Activated T-helper 17 cell treated with anti-CD3 and anti-CD28 coated beads, Interleukin-2, amount 50 U/mL, for 72 hours (primary cell): Measurements from ENCODE around the gene GPX5. TPM values are rescaled to one million over a fixed set of nuclear protein-coding genes. Genes with fewer than 3 reads are reported as not detected.
"Not testable (repeated sequence)": the region's sequence is repeated elsewhere in the genome, so short reads cannot be mapped to it uniquely, and the experiment has no call there.

Source experiments
- ATAC-seq: fragments of 150-1000 bp; cut with Tn5 transposase; replicated peaks from 2 replicates; pipeline ENCODE4 v1.10.0; 2021; ENCODE audit warnings: mild to moderate bottlenecking, moderate library complexity
- H3K27ac Mint-ChIP-seq: one replicate; pipeline ENCODE4 v1.8.0; 2022; ENCODE audit warnings: mixed read lengths
- H3K27me3 Mint-ChIP-seq: one replicate; pipeline ENCODE4 v1.8.0; 2022; ENCODE audit warnings: mixed read lengths
- H3K36me3 Mint-ChIP-seq: one replicate; pipeline ENCODE4 v1.8.0; 2022; ENCODE audit warnings: low read depth, mild to moderate bottlenecking, mixed read lengths
- H3K4me1 Mint-ChIP-seq: one replicate; pipeline ENCODE4 v1.8.0; 2022; ENCODE audit warnings: mixed read lengths
- H3K4me3 Mint-ChIP-seq: one replicate; pipeline ENCODE4 v1.8.0; 2022; ENCODE audit warnings: mild to moderate bottlenecking, mixed read lengths
- H3K9me3 Mint-ChIP-seq: one replicate; pipeline ENCODE4 v1.8.0; 2022; ENCODE audit warnings: mixed read lengths
- total RNA-seq, 2 donors: library from RNA; stranded (reverse); gene quantifications; one replicate each; pipeline ENCODE4 v1.2.3, GENCODE V29; 2022

Gene GPX5
- total RNA-seq, 2 donors from 2014 or later, result not detected

DNA sequence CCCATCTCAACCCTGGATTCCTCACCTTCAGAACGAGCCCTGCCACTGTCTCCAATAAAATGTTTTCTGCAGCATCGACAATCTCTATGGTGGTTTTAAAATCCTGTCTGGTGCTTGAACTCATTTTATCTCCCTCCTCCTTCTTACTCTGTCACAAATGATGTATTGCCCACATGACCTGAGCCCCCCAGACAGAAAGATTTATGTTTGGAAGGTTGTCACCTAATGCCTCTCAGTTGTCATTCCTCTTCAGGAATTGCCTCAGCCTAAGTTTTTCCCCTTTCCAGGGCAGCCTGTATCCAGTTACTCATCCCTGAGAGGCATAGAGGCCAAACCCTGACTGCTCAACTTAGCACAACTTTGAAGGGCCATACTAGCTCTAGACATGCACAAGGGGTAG is 9.2 kb downstream of the GPX5 start:
- no peak overlapping the region for H3K27ac Mint-ChIP-seq
- no peak for ATAC-seq
- no peak overlapping the region for H3K4me3 Mint-ChIP-seq
- peaks cover 19% of the 10 kb centered on the region for H3K27me3 Mint-ChIP-seq
- no peaks in the 10 kb centered on the region for H3K9me3 Mint-ChIP-seq
- no peaks in the 10 kb centered on the region for H3K4me1 Mint-ChIP-seq
- no peaks in the 10 kb centered on the region for H3K36me3 Mint-ChIP-seq

DNA sequence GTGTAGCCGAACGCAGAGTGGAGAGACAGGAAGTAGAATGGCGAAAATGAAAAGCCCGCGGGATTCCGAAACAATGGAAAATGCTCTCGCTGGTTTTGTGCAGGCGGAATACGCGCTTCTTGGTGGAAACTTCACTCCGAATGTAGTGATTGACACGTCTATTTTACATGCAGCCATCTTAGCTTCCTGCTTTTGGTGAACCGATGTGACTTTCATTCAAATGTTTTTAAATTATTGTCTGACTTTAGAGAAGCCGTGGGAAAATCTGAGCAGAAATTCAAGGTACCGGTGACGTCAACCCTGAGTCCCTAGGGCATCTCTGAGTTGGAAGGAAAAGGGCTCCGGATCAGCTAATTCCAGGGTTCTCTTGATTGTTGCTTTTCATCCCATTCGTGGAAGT is 11.4 kb downstream of the GPX5 start:
- peak overlapping the region; percentile 70 for H3K27ac Mint-ChIP-seq
- peak overlapping the region; percentile 65 for H3K4me3 Mint-ChIP-seq

DNA sequence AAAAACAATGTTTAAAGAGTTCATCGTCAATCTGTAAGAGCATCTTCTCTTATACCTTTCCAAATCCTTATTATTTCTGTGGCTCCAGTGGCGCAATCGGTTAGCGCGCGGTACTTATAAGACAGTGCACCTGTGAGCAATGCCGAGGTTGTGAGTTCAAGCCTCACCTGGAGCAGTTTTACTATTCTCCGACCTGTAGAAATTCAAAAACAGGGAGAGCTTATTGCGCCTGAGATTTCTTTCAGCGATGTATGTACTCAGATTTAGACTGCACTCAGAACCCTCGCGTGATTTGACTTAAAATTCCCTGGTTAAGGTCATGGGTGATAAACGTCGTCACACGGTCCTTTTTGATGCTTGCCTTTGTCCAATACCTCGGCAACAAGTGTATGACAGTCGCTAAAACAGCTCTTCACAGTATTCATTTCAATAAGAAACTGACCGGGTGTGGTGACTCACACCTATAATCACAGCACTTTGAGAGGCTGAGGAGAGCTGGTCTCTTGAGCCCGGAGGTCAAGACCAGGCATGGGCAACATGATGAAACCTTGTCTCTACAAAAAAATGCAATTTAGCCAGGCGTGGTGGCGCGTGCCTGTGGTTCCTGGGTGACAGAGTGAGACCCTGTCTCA is 11.9 kb downstream of the GPX5 start:
- no peaks in the 10 kb centered on the region for H3K9me3 Mint-ChIP-seq
- peaks cover 3% of the 10 kb centered on the region for H3K36me3 Mint-ChIP-seq
- peak overlapping the region; percentile 70 for H3K27ac Mint-ChIP-seq
- H3K4me1 Mint-ChIP-seq, result no peaks in the 10 kb centered on the region
- ATAC-seq, result peak; percentile 52
- H3K27me3 Mint-ChIP-seq, result peaks cover 17% of the 10 kb centered on the region
- peak overlapping the region; percentile 65 for H3K4me3 Mint-ChIP-seq

More for the DNA sequence above, 11.4 kb downstream of the GPX5 start:
- H3K36me3 Mint-ChIP-seq, result no peaks in the 10 kb centered on the region
- no peaks in the 10 kb centered on the region for H3K4me1 Mint-ChIP-seq
- no peak for ATAC-seq
- H3K27me3 Mint-ChIP-seq, result peaks cover 17% of the 10 kb centered on the region
- no peaks in the 10 kb centered on the region for H3K9me3 Mint-ChIP-seq

DNA sequence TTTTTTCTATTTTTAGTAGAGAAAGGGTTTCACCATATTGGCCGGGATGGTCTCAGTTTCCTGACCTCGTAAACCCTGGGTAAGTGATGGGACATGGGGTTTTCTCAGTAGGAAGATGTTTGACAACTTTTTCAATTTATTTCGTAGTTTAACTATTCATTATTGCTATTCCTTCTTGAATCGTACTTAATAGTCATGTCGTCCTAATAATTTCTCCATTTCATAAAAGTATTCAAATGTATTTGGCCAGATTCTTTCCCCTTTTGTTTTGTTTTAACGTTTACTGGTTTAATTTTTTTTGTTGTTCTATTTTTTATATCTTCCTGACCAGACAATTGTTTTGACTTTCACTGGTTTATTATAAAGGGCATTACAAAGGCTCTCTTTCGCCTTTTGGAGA is 16.3 kb downstream of the GPX5 start:
- Mint-ChIP-seq H3K36me3 (peaks cover 10% of the 10 kb centered on the region), H3K27ac (peak overlapping the region; percentile 88), H3K9me3 (no peaks in the 10 kb centered on the region), H3K27me3 (peaks cover 19% of the 10 kb centered on the region), H3K4me1 (no peaks in the 10 kb centered on the region), H3K4me3 (peak overlapping the region; percentile 82)
- no peak for ATAC-seq

DNA sequence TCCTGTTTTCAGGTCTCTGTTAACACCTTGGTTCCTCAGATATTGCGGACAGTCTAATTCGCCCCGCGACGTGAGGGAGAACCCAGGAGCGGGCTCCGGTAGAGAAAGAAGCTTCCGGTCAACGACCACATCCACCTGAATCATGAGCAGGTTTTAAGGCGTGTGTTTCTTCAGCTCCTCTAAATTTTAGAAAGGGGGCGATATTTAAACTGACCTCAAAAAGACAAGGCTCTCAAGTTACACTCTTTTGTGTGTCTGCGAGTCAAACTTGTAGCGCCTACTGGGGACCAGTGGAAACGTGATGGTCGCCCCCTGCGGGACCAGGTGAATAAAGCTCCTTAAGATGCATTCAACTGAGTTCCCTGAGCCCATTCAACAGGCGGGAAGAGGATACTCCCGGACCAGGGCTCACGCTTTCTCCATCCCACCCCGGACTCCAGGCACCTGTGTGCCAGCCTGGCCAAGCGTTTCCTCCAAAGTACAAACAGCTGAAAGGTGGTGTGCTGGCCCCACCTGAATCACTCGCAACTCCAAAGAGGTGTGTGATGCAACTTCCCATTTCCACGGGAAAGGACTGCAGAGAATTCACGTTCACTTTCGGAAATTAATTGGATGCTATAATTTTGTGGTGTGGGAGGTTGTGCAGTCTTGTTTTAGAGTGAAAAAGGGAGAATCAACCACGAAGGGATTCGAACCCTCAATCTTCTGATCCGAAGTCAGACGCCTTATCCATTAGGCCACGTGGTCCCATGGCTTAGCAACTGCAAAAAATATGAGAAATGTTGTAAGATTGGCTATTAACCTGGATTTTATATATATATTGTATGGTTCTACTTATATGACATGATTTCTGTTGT is 17.0 kb downstream of the GPX5 start:
- peaks cover 23% of the 10 kb centered on the region for H3K27me3 Mint-ChIP-seq
- H3K27ac Mint-ChIP-seq, result peak overlapping the region; percentile 88
- no peaks in the 10 kb centered on the region for H3K9me3 Mint-ChIP-seq
- ATAC-seq, result peak; percentile 75
- peaks cover 10% of the 10 kb centered on the region for H3K36me3 Mint-ChIP-seq
- peak overlapping the region; percentile 82 for H3K4me3 Mint-ChIP-seq
- no peaks in the 10 kb centered on the region for H3K4me1 Mint-ChIP-seq

DNA sequence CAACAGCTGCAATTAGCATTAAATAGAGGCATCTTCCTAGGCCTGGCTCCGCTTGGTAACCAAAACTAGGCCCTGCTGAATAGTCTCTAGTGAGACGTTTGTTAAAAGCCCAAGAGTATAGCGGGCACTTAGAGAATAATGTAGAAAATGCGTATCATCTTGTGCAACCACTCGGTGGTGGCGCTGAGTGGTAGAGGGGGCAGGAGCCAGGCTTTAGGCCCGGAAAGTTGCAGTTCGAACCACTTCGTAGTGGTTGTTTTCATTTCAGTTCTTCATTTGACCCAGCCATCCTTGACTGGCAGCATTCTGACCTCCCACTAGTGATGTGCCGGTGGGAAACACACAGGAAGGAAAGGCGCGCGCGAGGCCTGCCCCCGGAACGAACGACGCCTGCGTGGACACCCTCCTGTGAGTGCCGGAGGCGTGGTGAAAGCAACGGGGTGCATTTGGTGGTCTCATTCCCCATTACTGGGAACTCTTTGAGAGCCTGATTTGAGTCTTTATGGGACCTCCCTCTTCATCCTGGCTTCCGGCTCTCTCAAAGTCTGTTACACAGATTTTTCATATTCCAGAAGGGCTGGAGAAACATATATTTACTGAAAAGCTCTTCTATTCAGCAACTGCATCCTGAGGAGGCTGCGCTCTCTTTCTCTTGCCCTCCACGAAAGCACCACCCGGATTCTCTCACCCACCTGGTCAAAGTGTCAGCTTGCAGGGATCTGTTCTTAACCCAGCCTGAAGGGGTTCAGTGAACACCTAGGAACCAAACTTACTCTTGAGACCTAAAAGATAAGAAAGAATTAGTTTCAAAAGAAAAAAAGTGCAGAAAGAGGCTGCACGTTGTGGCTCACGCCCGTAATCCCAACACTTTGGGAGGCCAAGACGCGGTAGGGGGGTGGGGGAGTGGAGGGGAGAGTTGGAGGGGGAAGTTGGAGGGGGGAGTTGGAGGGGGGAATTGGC is 18.2 kb downstream of the GPX5 start:
- peaks cover 29% of the 10 kb centered on the region for H3K27me3 Mint-ChIP-seq
- no peaks in the 10 kb centered on the region for H3K4me1 Mint-ChIP-seq
- peak overlapping the region; percentile 88 for H3K27ac Mint-ChIP-seq
- peak; percentile 31 for ATAC-seq
- H3K4me3 Mint-ChIP-seq, result peak overlapping the region; percentile 82
- peaks cover 10% of the 10 kb centered on the region for H3K36me3 Mint-ChIP-seq
- no peaks in the 10 kb centered on the region for H3K9me3 Mint-ChIP-seq

DNA sequence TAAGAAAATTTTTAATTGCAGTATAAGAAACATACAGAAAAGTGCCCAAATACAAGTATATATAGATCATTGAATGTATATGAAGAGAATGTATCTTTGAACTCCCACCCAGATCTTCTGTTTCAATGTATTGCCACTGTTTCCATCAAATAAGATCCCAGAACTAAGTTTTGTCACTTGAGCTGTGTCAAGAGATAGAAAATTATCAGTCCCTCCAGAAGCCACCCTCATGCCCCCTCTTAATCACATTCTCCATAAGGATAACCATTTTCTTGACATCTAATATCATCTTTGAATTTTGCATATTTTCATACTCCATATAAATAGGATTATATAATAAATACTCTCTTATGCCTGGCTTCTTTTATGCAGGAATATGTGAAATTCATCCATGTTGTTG is 20.3 kb downstream of the GPX5 start:
- ATAC-seq, result no peak
- no peak overlapping the region for H3K4me3 Mint-ChIP-seq
- peaks cover 10% of the 10 kb centered on the region for H3K36me3 Mint-ChIP-seq
- no peaks in the 10 kb centered on the region for H3K9me3 Mint-ChIP-seq
- H3K4me1 Mint-ChIP-seq, result no peaks in the 10 kb centered on the region
- peaks cover 34% of the 10 kb centered on the region for H3K27me3 Mint-ChIP-seq
- H3K27ac Mint-ChIP-seq, result no peak overlapping the region

DNA sequence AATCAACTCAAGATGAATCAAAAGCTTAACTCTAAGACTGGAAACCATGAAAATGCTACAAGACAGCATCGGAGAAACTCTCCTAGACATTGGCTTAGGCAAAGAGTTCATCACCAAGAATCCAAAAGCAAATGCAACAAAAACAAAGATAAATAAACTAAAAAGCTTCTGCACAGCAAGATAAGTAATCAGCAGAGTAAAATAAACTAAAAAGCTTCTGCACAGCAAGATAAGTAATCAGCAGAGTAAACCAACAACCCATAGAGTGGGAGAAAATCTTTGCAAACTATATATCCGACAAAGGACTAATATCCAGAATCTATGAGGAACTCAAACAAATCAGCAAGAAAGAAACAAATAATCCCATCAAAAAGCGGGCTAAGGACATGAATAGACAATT is 21.3 kb downstream of the GPX5 start:
- H3K27ac Mint-ChIP-seq, ATAC-seq, H3K36me3 Mint-ChIP-seq, H3K4me1 Mint-ChIP-seq, H3K4me3 Mint-ChIP-seq, H3K9me3 Mint-ChIP-seq: not testable (repeated sequence)
- peaks cover 42% of the 10 kb centered on the region for H3K27me3 Mint-ChIP-seq

DNA sequence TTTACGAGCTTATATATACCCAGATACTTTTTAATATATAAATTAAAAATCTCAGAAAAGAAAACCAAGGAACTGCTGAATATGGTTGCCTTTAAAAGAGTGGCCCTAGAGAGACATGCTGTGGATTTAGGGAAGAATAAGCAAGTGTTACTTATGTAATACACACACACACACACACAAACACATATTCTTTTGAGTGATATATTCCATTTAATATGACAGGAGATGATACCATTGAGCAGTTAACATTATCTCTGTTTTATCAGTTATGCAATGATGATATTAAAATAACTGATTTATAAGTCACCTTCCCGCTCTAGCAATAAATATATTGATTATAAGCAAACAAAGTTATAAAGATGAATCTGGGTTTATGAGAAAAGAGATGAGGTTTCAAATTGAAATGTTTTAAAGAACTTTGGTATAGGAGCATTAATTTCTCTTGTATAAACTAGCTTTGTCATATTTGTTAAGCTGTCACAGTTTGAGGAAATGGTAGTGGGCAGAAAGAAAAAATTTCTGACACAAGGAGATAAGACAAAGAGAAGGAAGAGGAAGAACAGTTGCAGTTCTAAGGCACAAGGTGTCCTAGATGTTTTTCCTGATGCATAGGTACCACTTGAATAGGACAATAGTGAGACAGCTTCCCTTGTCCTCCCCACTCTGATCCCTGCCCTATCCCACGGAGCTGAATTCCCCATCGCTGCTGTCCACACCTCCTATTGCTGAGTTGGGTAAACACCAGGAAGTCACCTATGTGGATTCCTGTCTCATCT is 26.4 kb downstream of the GPX5 start:
- Mint-ChIP-seq H3K4me1 (no peaks in the 10 kb centered on the region), H3K27me3 (peaks cover 59% of the 10 kb centered on the region), H3K4me3 (no peak overlapping the region), H3K9me3 (no peaks in the 10 kb centered on the region), H3K27ac (no peak overlapping the region), H3K36me3 (no peaks in the 10 kb centered on the region)
- ATAC-seq, result no peak

DNA sequence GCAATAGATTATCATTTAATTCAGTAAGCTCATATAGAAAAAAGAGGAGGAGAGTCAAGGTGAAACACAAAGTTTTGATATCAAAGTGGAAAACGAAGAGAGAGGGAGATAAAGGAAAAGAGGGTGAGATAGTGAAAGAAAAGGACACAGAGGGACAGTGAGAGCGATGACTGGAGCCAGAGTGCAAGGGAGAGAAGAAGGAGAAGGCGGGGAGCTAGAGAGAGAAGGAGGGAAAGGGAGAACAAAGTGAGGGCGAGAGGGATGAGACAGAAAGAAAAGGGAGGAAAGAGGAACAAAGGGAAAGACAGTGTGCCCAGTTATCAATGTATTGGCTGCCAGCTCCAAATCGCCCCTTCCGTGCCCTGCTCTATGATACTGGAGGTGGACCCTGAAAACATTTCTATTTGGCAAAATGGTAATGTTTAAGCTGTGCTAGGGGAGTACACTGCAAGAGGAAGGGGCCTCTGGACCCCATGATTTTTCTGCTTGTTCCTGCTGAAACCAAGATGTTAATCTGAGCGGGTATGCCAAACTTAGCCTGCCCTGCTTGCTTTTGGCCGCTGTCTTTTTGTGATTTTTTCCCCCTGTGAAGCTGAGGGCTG is 27.8 kb downstream of the GPX5 start:
- Mint-ChIP-seq H3K9me3 (no peaks in the 10 kb centered on the region), H3K4me3 (no peak overlapping the region), H3K27ac (no peak overlapping the region), H3K27me3 (peaks cover 55% of the 10 kb centered on the region), H3K36me3 (no peaks in the 10 kb centered on the region), H3K4me1 (no peaks in the 10 kb centered on the region)
- no peak for ATAC-seq

DNA sequence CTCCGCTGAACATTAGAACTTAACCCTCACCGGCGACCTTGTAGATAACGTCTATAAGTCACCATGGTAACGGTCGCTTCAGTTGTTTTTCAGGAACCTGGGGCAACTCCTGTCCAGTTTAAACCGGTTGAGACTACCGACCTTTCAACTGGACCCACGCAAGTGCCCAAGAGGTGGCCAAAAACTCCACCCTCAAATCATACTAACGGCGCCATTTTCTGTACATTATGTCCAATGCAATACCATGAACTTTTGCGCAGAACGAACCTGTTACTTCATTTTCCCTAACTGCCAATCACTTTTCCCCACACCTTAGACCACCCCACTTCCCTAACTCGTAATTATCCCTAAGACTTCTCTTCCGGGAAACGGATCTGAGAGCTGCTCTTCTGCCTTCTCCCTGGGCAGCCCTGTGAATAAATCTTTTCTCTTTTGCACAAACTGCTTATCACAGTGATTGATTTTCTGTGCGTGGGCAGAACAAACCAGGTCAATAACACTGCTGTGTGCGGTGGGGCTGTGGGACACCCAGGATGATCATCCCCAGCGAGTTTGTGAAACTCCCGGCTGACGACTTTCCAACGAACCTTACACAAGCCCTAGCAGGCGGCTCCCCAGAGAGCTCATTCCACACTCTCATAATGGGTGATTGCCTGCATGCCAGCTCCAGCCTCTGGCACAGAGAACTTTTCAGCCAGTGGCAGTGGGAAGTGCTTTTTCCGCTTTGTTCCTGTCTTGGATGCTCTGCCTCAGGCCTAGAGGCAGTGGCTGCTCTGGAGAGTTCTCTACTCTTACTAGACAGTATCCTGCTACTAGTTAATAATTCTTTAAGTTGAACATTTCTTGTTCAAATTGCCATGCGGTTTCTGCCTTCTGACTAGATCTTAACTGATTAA is 28.6 kb downstream of the GPX5 start:
- Mint-ChIP-seq H3K4me1 (no peaks in the 10 kb centered on the region), H3K4me3 (no peak overlapping the region), H3K27me3 (peaks cover 48% of the 10 kb centered on the region), H3K27ac (no peak overlapping the region), H3K9me3 (no peaks in the 10 kb centered on the region), H3K36me3 (no peaks in the 10 kb centered on the region)
- ATAC-seq, result no peak

DNA sequence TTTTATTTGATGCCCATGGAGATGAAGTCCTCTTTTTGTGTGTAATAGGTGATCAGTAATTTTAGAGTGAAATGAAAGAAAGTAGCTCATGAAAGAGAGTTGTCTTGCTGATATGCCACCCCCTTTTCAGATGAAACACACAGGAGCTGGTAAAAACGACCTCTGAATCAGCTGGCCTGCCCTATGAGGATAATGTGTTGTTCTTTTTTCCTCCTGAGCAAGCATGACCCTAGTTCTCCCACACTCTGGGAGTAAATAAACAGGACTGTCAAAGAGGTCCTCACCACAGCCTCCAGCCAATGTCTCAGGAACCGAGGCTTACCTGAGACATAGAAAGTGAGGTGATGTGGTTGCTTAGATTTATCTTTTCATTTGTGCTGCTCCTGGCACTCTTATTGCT is 29.5 kb downstream of the GPX5 start:
- no peak for ATAC-seq
- no peaks in the 10 kb centered on the region for H3K36me3 Mint-ChIP-seq
- H3K4me1 Mint-ChIP-seq, result no peaks in the 10 kb centered on the region
- no peaks in the 10 kb centered on the region for H3K9me3 Mint-ChIP-seq
- no peak overlapping the region for H3K4me3 Mint-ChIP-seq
- peaks cover 47% of the 10 kb centered on the region for H3K27me3 Mint-ChIP-seq
- no peak overlapping the region for H3K27ac Mint-ChIP-seq

DNA sequence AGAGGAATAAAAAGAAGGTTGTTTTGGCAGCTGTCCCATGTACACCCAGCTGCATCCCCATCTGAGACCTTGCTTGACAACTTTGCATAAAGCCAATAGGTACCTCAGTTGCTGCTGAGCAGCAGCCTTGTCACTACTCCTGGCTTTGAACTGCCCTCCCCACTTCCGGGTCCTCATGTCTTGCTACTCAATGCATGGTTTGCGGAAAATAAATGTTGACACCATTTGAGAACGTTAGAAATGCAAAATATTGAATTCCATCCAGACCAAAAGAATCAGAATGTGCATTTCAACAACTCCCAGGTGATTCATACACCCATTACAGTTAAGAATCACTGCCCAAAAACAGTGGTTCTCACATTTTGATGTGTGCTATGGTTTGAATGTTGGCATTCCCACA is 32.9 kb downstream of the GPX5 start:
- ATAC-seq, result no peak
- Mint-ChIP-seq H3K27me3 (peaks cover 32% of the 10 kb centered on the region), H3K27ac (no peak overlapping the region), H3K4me3 (no peak overlapping the region), H3K36me3 (no peaks in the 10 kb centered on the region), H3K4me1 (no peaks in the 10 kb centered on the region), H3K9me3 (no peaks in the 10 kb centered on the region)
